ENCODE data around the gene NR1H4.

NR1H4 gene

DNA sequence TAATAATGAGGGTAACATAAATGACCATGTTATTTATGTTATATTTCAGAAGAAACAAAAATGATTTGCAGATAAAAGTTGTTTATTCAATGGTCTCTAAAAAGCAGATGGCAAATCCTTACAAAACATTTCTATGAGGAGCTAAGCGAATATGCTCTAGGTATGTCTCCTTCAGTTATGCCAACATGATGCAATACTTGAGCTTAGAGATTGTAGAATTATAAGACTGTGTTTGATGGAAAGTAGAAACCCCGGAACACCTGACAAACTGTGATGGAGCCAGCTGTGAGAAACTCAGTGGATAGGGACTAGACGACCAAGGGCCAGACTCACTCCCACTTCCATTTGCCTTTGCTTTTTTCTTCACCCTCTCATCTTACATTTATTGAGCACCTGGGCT is 17.8 kb upstream of the NR1H4 start:
- Histone ChIP-seq H3K9me3 (ENCODE audit: control insufficient read depth, insufficient read depth, low read depth, low read length) (no peaks in the 10 kb centered on the region), H3K4me3 (ENCODE audit: low read depth, low read length) (no peak overlapping the region), H3K27ac (ENCODE audit: extremely low read depth, low read depth, low read length) (no peak overlapping the region), H3K4me1 (ENCODE audit: control insufficient read depth, insufficient read depth, low read length) (no peaks in the 10 kb centered on the region), H3K36me3 (ENCODE audit: control insufficient read depth in 2 of 2, insufficient read depth in 1 of 2, low read length in 2 of 2) (no peaks in the 10 kb centered on the region)
- CTCF ChIA-PET = interaction anchor here (1.1 to 1.2 kb wide), 3 partner anchors 24 to 836 kb away, joined by 3 to 6 read pairs (median 3); no protein-coding TSS in a partner anchor
- POLR2A ChIA-PET = no interaction called here
- TF ChIP-seq MZF1 (tag by site-specific recombination; IDR thresholded peaks at IDR 0.05; ENCODE audit: borderline replicate concordance) (no peak), SETDB1 (IDR thresholded peaks at IDR 0.05; ENCODE audit: insufficient read length, low read length) (no peak), TSHZ1 (tag by site-specific recombination; IDR thresholded peaks at IDR 0.05; ENCODE audit: borderline replicate concordance) (no peak), ZSCAN23 (tag by site-specific recombination; IDR thresholded peaks at IDR 0.05) (no peak), KLF9 (tag by site-specific recombination; IDR thresholded peaks at IDR 0.05; ENCODE audit: low read depth) (no peak), ZNF747 (tag by site-specific recombination; IDR thresholded peaks at IDR 0.05) (no peak), TRIM28 (IDR thresholded peaks at IDR 0.05; ENCODE audit: borderline replicate concordance, low read length) (no peak), ZNF391 (tag by site-specific recombination; IDR thresholded peaks at IDR 0.05; ENCODE audit: borderline replicate concordance, low read depth) (no peak), ZSCAN30 (tag by site-specific recombination; IDR thresholded peaks at IDR 0.05) (no peak), SCRT2 (tag by site-specific recombination; IDR thresholded peaks at IDR 0.05) (no peak), ZNF423 (tag by site-specific recombination; IDR thresholded peaks at IDR 0.05) (no peak), ZBTB49 (tag by site-specific recombination; IDR thresholded peaks at IDR 0.05; ENCODE audit: low read depth) (no peak), ZNF23 (tag by site-specific recombination; IDR thresholded peaks at IDR 0.05; ENCODE audit: borderline replicate concordance) (no peak)
- TF ChIP-seq, protein P1, sequence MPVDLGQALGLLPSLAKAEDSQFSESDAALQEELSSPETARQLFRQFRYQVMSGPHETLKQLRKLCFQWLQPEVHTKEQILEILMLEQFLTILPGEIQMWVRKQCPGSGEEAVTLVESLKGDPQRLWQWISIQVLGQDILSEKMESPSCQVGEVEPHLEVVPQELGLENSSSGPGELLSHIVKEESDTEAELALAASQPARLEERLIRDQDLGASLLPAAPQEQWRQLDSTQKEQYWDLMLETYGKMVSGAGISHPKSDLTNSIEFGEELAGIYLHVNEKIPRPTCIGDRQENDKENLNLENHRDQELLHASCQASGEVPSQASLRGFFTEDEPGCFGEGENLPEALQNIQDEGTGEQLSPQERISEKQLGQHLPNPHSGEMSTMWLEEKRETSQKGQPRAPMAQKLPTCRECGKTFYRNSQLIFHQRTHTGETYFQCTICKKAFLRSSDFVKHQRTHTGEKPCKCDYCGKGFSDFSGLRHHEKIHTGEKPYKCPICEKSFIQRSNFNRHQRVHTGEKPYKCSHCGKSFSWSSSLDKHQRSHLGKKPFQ (tag by site-specific recombination; IDR thresholded peaks at IDR 0.05) = no peak
- TF ChIP-seq, protein P2, sequence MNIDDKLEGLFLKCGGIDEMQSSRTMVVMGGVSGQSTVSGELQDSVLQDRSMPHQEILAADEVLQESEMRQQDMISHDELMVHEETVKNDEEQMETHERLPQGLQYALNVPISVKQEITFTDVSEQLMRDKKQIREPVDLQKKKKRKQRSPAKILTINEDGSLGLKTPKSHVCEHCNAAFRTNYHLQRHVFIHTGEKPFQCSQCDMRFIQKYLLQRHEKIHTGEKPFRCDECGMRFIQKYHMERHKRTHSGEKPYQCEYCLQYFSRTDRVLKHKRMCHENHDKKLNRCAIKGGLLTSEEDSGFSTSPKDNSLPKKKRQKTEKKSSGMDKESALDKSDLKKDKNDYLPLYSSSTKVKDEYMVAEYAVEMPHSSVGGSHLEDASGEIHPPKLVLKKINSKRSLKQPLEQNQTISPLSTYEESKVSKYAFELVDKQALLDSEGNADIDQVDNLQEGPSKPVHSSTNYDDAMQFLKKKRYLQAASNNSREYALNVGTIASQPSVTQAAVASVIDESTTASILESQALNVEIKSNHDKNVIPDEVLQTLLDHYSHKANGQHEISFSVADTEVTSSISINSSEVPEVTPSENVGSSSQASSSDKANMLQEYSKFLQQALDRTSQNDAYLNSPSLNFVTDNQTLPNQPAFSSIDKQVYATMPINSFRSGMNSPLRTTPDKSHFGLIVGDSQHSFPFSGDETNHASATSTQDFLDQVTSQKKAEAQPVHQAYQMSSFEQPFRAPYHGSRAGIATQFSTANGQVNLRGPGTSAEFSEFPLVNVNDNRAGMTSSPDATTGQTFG (tag by site-specific recombination; IDR thresholded peaks at IDR 0.05; ENCODE audit: borderline replicate concordance) = no peak

- H3K4me1 ChIP-seq (ENCODE audit: control insufficient read depth, insufficient read depth, low read length) = 0 out of 2 replicates have a peak, but pooled peaks cover 2% of the 10 kb centered on the region
- H3K27ac ChIP-seq (ENCODE audit: extremely low read depth, low read depth, low read length) = no peak overlapping the region
- H3K36me3 ChIP-seq (ENCODE audit: control insufficient read depth in 2 of 2, insufficient read depth in 1 of 2, low read length in 2 of 2) = no peaks in the 10 kb centered on the region
- H3K4me3 ChIP-seq (ENCODE audit: low read depth, low read length) = no peak overlapping the region
- POLR2A ChIA-PET = no interaction called here
- CTCF ChIA-PET = interaction anchor here (0.7 kb wide), 1 partner anchor 248 kb away, joined by 3 read pairs; no protein-coding TSS in a partner anchor
- no peaks in the 10 kb centered on the region for H3K9me3 ChIP-seq (ENCODE audit: control insufficient read depth, insufficient read depth, low read depth, low read length)
- TF ChIP-seq ZNF433 (tag by site-specific recombination; IDR thresholded peaks at IDR 0.05; ENCODE audit: low read depth) (no peak), MEIS1 (CRISPR knock-in tag; IDR thresholded peaks at IDR 0.05; ENCODE audit: borderline replicate concordance) (no peak), ZNF654 (tag by site-specific recombination; IDR thresholded peaks at IDR 0.05; ENCODE audit: low read depth) (no peak), ZNF292 (tag by site-specific recombination; IDR thresholded peaks at IDR 0.05; ENCODE audit: borderline replicate concordance, low read depth) (no peak), SCRT2 (tag by site-specific recombination; IDR thresholded peaks at IDR 0.05) (no peak), ZNF394 (tag by site-specific recombination; IDR thresholded peaks at IDR 0.05; ENCODE audit: borderline replicate concordance) (no peak), ZNF10 (tag by site-specific recombination; IDR thresholded peaks at IDR 0.05) (no peak), IKZF3 (tag by site-specific recombination; IDR thresholded peaks at IDR 0.05) (no peak), SP7 (tag by site-specific recombination; IDR thresholded peaks at IDR 0.05) (no peak)
These were observed 15.5 kb upstream of the NR1H4 start for GRCh38 chr12:100458191-100458590.

All from HEK293 (cell line).